Anterior cingulate cortex (tissue), 58 donors: ENCODE data around the gene ZNF462.

Experiments used
- DNase-seq, 58 donors: peaks; one replicate each; lab custom pipeline; 2025; lab: John Stamatoyannopoulos, UW

The ZNF462 gene

DNA sequence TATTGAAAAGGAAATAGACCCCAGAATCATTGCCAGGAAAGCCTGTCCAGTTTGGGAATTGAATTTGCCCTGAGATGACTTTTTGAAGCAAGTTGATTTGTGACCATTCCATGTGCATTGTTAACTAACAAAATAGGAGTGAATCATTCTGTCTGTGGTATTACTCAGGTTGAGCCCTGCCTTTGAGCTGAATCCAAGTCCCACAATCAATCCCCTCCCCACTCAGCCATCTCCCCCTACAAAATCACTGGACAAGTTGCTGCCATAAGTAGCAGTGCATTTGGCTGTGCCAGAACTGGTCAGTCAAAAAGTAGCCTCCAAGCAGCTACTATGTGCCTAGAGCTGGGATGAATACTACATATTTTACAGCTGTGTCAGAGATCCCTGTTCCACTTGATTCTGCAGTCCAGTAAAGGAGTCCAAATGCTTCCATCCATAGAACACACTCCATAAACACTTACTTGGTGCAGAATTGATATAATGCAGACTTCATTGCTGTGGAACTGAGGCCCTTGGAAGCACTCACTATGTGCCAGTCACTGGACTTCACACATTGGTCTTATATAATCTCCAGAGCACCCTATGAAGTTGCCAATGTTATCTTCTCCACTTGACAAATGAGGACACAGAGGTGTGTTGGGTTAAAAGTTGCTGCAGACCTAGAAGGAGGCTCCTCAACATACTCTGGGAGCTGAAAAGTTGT is 96.1 kb downstream of the ZNF462 start:
- DNase-seq = no peak

GRCh38 chr9:106960258-106960657 is 97.3 kb downstream of the ZNF462 start:
- no peak for DNase-seq

GRCh38 chr9:106961623-106962022 is 98.7 kb downstream of the ZNF462 start:
- no peak for DNase-seq

DNA sequence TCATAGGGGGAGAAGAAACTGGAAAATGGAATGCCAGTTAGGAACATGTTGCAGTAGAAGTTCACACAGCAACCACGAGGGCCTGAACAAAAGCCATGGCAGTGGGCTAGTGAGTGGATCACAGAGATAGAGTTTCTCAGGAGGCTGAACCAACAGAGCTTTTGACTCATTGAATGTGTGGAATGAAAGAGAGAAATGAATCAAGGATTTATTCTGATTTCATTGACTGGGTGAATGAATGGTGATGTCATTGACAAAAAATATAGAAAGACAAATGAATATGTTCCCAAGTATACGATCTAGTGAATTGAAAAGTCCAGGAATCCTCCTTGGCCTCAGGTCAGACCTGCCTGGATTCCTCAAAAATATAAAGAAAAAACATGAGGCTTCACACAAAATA is 99.2 kb downstream of the ZNF462 start:
- DNase-seq = no peak

GRCh38 chr9:106962615-106963363 is 99.8 kb downstream of the ZNF462 start:
- no peak for DNase-seq

- DNase-seq = no peak
Observed at GRCh38 chr9:106963684-106964083, 100.7 kb downstream of the ZNF462 start.

GRCh38 chr9:106964329-106964728 is 101.4 kb downstream of the ZNF462 start:
- DNase-seq = no peak

GRCh38 chr9:106964822-106965525 is 102.0 kb downstream of the ZNF462 start:
- DNase-seq = no peak

GRCh38 chr9:106966481-106966880 is 103.5 kb downstream of the ZNF462 start:
- DNase-seq = no peak

DNA sequence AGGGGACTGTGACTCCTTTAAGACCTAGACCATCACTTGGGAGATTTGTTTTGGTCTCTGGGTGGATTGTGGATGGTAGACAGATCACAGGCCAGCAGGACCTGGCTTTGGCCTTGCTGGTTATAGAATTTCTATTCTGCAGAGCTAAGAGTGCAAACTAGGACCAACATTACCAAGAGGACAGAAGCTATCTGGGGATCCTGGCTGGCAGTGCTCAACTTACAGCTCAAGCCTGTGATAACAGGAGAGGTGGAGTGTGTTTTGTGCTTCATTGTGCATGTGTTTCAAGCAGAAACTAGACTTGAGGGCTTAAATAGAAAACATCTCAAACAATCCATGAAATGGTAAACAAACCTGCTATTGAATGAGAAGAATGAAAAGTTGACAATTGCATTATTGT is 106.7 kb downstream of the ZNF462 start:
- peak in 1 of 58 donors; percentile 3 for DNase-seq

DNA sequence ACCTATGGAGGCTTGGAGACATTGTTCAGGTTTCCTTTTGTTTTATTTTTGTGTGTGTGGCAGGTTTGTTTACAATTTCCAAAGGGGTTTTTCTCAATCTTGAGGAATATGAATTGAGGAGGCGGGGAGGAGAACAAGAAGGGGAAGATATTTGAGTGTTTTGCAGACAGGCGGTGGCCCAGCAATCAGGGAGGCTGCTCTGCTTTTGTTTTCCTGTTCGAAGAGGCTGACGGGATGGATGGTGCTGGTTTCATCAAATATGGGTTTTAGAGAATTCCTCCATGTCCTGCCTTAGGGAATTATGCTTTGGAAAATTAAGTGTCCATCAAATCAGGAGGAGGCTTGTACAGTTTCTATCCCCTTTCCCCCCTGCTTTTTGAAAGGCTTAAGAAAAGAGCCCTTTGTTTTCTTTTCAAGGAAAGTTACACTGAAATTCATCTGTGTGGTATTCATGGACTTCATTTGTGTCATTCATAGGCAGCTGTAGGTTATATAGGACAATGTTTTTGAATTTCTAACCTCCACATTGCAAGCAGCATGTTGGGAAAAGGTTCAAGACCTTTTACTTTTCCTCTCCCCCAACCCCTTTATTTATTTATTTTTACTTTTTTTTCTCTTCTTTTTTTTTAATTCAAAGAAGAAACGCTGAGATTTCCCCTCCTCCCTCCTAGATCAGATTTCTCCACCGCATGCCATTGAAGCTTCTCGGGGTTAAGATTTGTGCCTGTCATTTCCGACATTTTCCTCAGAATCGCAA is 107.4 kb downstream of the ZNF462 start:
- no peak for DNase-seq

GRCh38 chr9:106970976-106971457 is 108.1 kb downstream of the ZNF462 start:
- no peak for DNase-seq

DNA sequence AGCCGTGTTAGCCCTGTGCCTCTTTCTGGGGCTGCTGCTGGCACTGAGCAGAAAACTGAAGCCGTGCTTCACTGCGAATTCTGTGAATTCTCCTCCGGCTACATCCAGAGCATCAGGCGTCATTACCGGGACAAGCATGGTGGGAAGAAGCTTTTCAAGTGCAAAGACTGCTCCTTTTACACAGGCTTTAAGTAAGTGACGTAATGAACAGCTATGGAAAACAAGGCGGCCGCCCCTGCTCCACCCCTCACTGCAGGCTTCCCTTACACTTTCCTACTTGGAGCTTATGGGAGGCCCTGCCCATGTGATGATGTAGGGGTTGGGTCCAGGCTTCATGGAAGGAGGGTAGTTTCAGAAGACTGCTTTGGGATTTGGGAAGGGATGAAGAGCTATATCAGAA is 109.1 kb downstream of the ZNF462 start:
- peak in 3 of 58 donors; percentile 1 to 13 (median 6) for DNase-seq

DNA sequence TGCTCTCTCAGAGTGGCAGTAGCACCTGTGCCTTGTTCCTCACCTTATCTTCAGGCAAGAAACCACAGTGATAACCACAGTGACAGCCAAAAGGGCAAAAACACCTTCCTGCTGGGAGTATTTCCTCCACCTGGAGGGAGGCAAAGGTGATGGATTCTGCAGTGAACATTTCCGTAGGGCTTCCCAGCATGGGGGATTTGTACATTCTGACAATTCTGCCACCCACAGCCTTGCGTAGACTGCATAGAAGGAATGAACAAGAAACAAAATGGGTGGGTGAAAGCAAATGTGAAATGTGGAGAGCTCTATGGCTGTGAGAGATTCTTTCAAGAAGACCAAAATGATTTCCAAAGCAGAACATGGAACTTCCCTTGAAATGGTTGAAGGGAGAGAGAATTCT is 111.4 kb downstream of the ZNF462 start:
- no peak for DNase-seq

DNA sequence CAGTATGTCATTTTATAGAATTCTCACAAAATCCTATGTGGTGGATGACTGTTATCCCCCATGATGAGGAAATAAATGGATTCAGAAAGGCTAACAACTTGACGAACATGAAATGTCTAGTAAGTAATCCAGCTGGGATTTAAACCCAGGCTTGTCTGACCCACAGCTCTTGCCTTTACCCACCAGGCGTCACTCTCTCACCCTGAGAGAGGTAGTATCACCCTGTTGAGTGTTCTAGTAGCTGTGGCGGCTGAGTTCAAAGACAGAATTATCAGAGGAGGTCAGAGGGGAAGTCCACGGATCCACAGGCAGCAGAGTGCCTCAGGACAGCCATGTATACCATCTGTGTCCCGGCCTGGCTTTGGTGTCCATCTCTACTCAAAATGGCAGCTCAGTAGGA is 113.8 kb downstream of the ZNF462 start:
- no peak for DNase-seq

GRCh38 chr9:106980551-106981101 is 117.7 kb downstream of the ZNF462 start:
- DNase-seq = peak in 2 of 58 donors; percentile 2 to 50

DNA sequence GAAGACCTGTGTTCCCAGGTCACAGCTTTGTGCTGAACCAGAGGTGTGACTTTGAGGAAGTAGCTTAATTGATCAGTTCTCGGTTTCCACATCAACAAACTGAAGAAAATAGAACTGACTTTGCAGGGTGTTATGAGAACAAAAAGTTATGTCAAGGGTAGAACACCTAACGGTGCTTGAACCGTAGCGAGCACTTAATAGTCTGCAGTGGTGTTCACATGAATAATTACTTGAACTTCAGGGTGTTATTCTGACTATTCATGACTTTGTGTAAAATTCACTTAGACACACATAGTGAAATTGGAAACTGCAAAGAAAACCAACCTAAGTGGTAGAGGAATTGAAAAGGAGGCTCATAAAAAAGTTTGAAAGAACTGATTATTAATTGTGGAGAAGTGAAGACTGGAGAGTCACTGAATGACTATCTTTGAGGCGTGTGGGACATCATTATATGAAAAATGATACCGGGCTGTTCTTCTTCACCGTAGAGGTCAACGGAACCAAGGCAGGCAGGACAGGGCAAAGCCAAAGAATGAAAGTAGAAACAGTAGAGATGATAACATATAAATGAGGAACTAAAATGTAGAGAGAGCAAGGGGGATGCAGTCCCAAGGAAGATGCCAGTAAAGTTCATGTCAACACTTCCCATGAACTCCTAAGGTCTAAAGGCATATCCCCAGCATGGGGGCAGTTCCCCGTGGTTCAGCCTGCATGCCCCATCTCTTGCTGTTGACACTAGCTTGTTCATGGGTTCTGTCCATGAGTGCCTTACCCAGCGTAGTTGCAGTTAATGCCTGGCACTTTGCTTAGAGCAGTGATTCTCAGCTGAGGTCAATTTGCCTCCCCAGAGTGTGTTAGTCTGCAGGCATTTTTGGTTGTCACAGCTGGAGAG is 118.7 kb downstream of the ZNF462 start:
- no peak for DNase-seq

DNA sequence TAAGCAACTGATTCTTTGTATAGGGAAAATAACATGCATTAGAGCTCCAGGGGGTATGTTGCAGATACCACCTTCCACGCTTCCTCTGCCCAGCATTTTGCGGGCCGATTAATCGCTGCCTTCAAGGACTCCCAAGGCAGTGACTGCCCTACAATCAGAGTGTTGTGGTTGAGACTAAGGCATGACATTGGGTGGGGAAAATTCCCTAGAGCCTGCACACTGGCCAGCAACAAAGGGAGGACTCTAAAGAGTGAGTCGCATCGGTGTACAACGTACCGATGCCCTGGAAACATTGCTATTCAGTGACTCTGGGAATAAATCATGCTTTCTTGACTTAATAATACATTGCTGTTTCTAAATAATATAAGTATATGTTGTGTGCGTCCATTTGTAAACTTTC is 119.7 kb downstream of the ZNF462 start:
- no peak for DNase-seq

GRCh38 chr9:106983346-106983745 is 120.4 kb downstream of the ZNF462 start:
- DNase-seq = no peak
